CD14-positive monocyte (primary cell): ENCODE results near the gene SLC29A1. TPM values are rescaled to one million over a fixed set of nuclear protein-coding genes. Genes with fewer than 3 reads are reported as not detected.

Experiments used
- DNase-seq, 3 donors: peaks; one replicate each; pipeline ENCODE4 v3.0.0-alpha.2; 2011 to 2022
- H2AFZ ChIP-seq: 2 replicates; pipeline ENCODE4 v1.6.0; 2012; ENCODE audit warnings: mild to moderate bottlenecking, low read depth, low read length, inconsistent platforms; ENCODE audit not compliant: insufficient read depth, poor library complexity, severe bottlenecking
- H3K27ac ChIP-seq, 2 donors: 1 replicate in 1 of 2; 2 replicates in 1 of 2; pipeline ENCODE4 v1.5.1; 2012 to 2013; ENCODE audit warnings: low read length in 2 of 2, control low read depth in 1 of 2, inconsistent platforms in 1 of 2, low read depth in 1 of 2, mild to moderate bottlenecking in 1 of 2
- H3K27me3 ChIP-seq, 2 donors: one replicate each; pipeline versions ENCODE4 v1.6.0 to v1.6.1; 2011 to 2013; ENCODE audit warnings: low read length in 2 of 2; ENCODE audit not compliant: control insufficient read depth in 2 of 2, insufficient read depth in 2 of 2
- H3K36me3 ChIP-seq, 2 donors: replicated peaks in 1 of 2; 1 replicate in 1 of 2; 2 replicates in 1 of 2; pipeline versions ENCODE4 v1.5.1 to v1.6.1; 2012 to 2013; ENCODE audit warnings: low read length in 2 of 2, control low read depth in 1 of 2, inconsistent platforms in 1 of 2, mild to moderate bottlenecking in 1 of 2; ENCODE audit not compliant: insufficient read depth in 2 of 2, control insufficient read depth in 1 of 2
- H3K4me1 ChIP-seq, 2 donors: 1 replicate in 1 of 2; 2 replicates in 1 of 2; pipeline versions ENCODE4 v1.5.1 to v1.6.1; 2012 to 2013; ENCODE audit warnings: low read length in 2 of 2, control low read depth in 1 of 2, inconsistent platforms in 1 of 2, mild to moderate bottlenecking in 1 of 2, moderate library complexity in 1 of 2; ENCODE audit not compliant: insufficient read depth in 2 of 2, control insufficient read depth in 1 of 2
- H3K4me2 ChIP-seq: replicated peaks from 2 replicates; pipeline ENCODE3; 2012; ENCODE audit warnings: low read length, moderate library complexity, mild to moderate bottlenecking; ENCODE audit not compliant: poor library complexity, severe bottlenecking; ENCODE audit errors: extremely low read depth
- H3K4me3 ChIP-seq, 3 experiments: fragments of 200-600 bp in 1 of 3; sonication (generic) in 1 of 3; replicated peaks in 1 of 3; 1 replicate in 2 of 3; 2 replicates in 1 of 3; pipeline ENCODE4 v1.5.1; 2011 to 2013; ENCODE audit warnings: low read length in 3 of 3, mild to moderate bottlenecking in 3 of 3, control low read depth in 2 of 3, low read depth in 2 of 3, inconsistent platforms in 1 of 3, moderate library complexity in 1 of 3
- H3K79me2 ChIP-seq: 2 replicates; pipeline ENCODE4 v1.6.0; 2012; ENCODE audit warnings: mild to moderate bottlenecking, control low read depth, inconsistent platforms, low read length, moderate library complexity; ENCODE audit not compliant: insufficient read depth
- H3K9ac ChIP-seq: 2 replicates; pipeline ENCODE4 v1.6.0; 2017; ENCODE audit warnings: low read length, mild to moderate bottlenecking; ENCODE audit not compliant: insufficient read depth, poor library complexity, severe bottlenecking
- H3K9me3 ChIP-seq, 2 donors: replicated peaks in 1 of 2; 1 replicate in 1 of 2; 2 replicates in 1 of 2; pipeline versions ENCODE4 v1.5.1 to v1.6.1; 2012 to 2013; ENCODE audit warnings: low read length in 2 of 2, control low read depth in 1 of 2; ENCODE audit not compliant: control insufficient read depth in 1 of 2, insufficient read depth in 1 of 2
- H4K20me1 ChIP-seq: 2 replicates; pipeline ENCODE4 v1.6.0; 2012; ENCODE audit warnings: mild to moderate bottlenecking, low read length, control low read depth, moderate library complexity; ENCODE audit not compliant: insufficient read depth
- H3K27ac Mint-ChIP-seq, 7 donors: one replicate each; pipeline ENCODE4 v1.8.0; 2020; ENCODE audit warnings: mild to moderate bottlenecking in 7 of 7, mixed read lengths in 7 of 7, moderate library complexity in 6 of 7, inconsistent platforms in 2 of 7
- H3K27me3 Mint-ChIP-seq, 3 donors: one replicate each; pipeline ENCODE4 v1.8.0; 2021 to 2022; ENCODE audit warnings: low read depth in 3 of 3, mild to moderate bottlenecking in 3 of 3, mixed read lengths in 3 of 3, moderate library complexity in 3 of 3, inconsistent platforms in 1 of 3
- H3K36me3 Mint-ChIP-seq, 2 donors: one replicate each; pipeline ENCODE4 v1.8.0; 2020; ENCODE audit warnings: mixed read lengths in 2 of 2, inconsistent platforms in 1 of 2, mild to moderate bottlenecking in 1 of 2
- H3K4me1 Mint-ChIP-seq: one replicate; pipeline ENCODE4 v1.8.0; 2020; ENCODE audit warnings: mild to moderate bottlenecking, mixed read lengths
- H3K4me3 Mint-ChIP-seq, 2 donors: one replicate each; pipeline ENCODE4 v1.8.0; 2020; ENCODE audit warnings: mild to moderate bottlenecking in 2 of 2, mixed read lengths in 2 of 2, moderate library complexity in 1 of 2
- H3K9me3 Mint-ChIP-seq, 7 donors: one replicate each; pipeline ENCODE4 v1.8.0; 2020 to 2022; ENCODE audit warnings: mixed read lengths in 7 of 7, mild to moderate bottlenecking in 6 of 7, moderate library complexity in 6 of 7, inconsistent platforms in 2 of 7
- WGBS: methylation state at CpG from one replicate; pipeline ENCODE4 v1.1.5; 2013; ENCODE audit warnings: missing lambda C conversion rate; ENCODE audit not compliant: insufficient coverage; 5-methylcytosine and 5-hydroxymethylcytosine counted together
- intact Hi-C, 2 donors: fragments of 100-400 bp; cut with micrococcal nuclease; formaldehyde crosslinking; loops; one replicate each; pipeline versions ENCODE4 v1.15.0 to v1.15.1; 2023
- polyA plus RNA-seq, 3 donors: library from polyadenylated mRNA; depleted of rRNA in 1 of 3; unstranded in 2 of 3; stranded (reverse) in 1 of 3; fragments of 300-500 nt in 2 of 3; fragments of >200 nt in 1 of 3; fragmentation: Illumina TruSeq in 2 of 3; gene quantifications; 1 replicate in 2 of 3; 2 replicates in 1 of 3; pipeline ENCODE4 v1.2.3, GENCODE V29; 2012 to 2021
- TF ChIP-seq, protein P1 (sequence below): fragments of 200-600 bp; IDR thresholded peaks from one replicate; pipeline ENCODE4 v1.8.0; 2022; ENCODE audit warnings: antibody characterized with exemption, mild to moderate bottlenecking

Gene SLC29A1
- polyA plus RNA-seq, 3 donors: 14.3 to 23.2 (median 15.0) TPM

GRCh38 chr6:44176130-44176761 lies 47.1 kb upstream of the SLC29A1 start:
- H3K79me2 ChIP-seq: no peaks in the 10 kb centered on the region
- no peaks in the 10 kb centered on the region for H3K27me3 ChIP-seq
- no peaks in the 10 kb centered on the region for H4K20me1 ChIP-seq
- Mint-ChIP-seq H3K4me3 (peak overlapping the region; percentile 20 to 64), H3K9me3 (peaks cover 0 to 2% (median 0%) of the 10 kb centered on the region in 7 donors), H3K36me3 (no peaks in the 10 kb centered on the region), H3K4me1 (peaks cover 19% of the 10 kb centered on the region), H3K27me3 (peaks cover 7 to 11% (median 8%) of the 10 kb centered on the region in 3 donors), H3K27ac (peak overlapping the region in 2 of 7 donors; percentile 30 to 53)
- no peaks in the 10 kb centered on the region for H3K36me3 ChIP-seq
- peak overlapping the region in 1 of 3 experiments; percentile 9 for H3K4me3 ChIP-seq
- H3K27ac ChIP-seq: no peak overlapping the region
- TF ChIP-seq, protein P1, sequence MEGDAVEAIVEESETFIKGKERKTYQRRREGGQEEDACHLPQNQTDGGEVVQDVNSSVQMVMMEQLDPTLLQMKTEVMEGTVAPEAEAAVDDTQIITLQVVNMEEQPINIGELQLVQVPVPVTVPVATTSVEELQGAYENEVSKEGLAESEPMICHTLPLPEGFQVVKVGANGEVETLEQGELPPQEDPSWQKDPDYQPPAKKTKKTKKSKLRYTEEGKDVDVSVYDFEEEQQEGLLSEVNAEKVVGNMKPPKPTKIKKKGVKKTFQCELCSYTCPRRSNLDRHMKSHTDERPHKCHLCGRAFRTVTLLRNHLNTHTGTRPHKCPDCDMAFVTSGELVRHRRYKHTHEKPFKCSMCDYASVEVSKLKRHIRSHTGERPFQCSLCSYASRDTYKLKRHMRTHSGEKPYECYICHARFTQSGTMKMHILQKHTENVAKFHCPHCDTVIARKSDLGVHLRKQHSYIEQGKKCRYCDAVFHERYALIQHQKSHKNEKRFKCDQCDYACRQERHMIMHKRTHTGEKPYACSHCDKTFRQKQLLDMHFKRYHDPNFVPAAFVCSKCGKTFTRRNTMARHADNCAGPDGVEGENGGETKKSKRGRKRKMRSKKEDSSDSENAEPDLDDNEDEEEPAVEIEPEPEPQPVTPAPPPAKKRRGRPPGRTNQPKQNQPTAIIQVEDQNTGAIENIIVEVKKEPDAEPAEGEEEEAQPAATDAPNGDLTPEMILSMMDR: no peak
- intact Hi-C loops: no loop called here
- peak overlapping the region; percentile 57 for H2AFZ ChIP-seq
- H3K4me1 ChIP-seq: peaks cover 11 to 13% of the 10 kb centered on the region in 2 donors
- WGBS: 97% methylated on average over 5 of the region's 15 CpGs
- no peak overlapping the region for H3K4me2 ChIP-seq
- H3K9ac ChIP-seq: no peak overlapping the region
- DNase-seq: no peak
- H3K9me3 ChIP-seq: no peaks in the 10 kb centered on the region

GRCh38 chr6:44176762-44177509 lies 46.5 kb upstream of the SLC29A1 start:
- H3K4me1 ChIP-seq: peaks cover 11 to 13% of the 10 kb centered on the region in 2 donors
- peaks cover 0 to 2% (median 0%) of the 10 kb centered on the region in 7 donors for H3K9me3 Mint-ChIP-seq
- no peaks in the 10 kb centered on the region for H3K36me3 Mint-ChIP-seq
- no peaks in the 10 kb centered on the region for H3K79me2 ChIP-seq
- H4K20me1 ChIP-seq: no peaks in the 10 kb centered on the region
- peak overlapping the region in 4 of 7 donors; percentile 30 to 67 (median 56) for H3K27ac Mint-ChIP-seq
- H3K4me2 ChIP-seq: peak overlapping the region; percentile 23
- peak overlapping the region in 1 of 3 experiments; percentile 9 for H3K4me3 ChIP-seq
- H3K27ac ChIP-seq: no peak overlapping the region
- no peaks in the 10 kb centered on the region for H3K36me3 ChIP-seq
- peak overlapping the region; percentile 57 for H2AFZ ChIP-seq
- H3K27me3 ChIP-seq: no peaks in the 10 kb centered on the region
- no peak overlapping the region for H3K9ac ChIP-seq
- peaks cover 19% of the 10 kb centered on the region for H3K4me1 Mint-ChIP-seq
- 18% methylated on average over 21 of the region's 24 CpGs for WGBS
- H3K9me3 ChIP-seq: no peaks in the 10 kb centered on the region
- peaks cover 6 to 11% (median 8%) of the 10 kb centered on the region in 3 donors for H3K27me3 Mint-ChIP-seq
- peak overlapping the region; percentile 34 to 64 for H3K4me3 Mint-ChIP-seq
- TF ChIP-seq, protein P1: no peak
- DNase-seq: peak; percentile 13 to 85 (median 30)
- intact Hi-C loops: no loop called here
